22Rv1 (cell line): Measurements from ENCODE around the gene PHF10.

Experiments
- ZFX ChIP-seq: fragments of 450-650 bp; IDR thresholded peaks from 2 replicates; pipeline ENCODE4 v1.6.1; 2017; ENCODE audit warnings: antibody characterized with exemption, borderline replicate concordance
- TF ChIP-seq, protein P1 (sequence below): fragments of 450-650 bp; IDR thresholded peaks from 2 replicates; pipeline ENCODE4 v1.5.1; 2017; ENCODE audit warnings: mild to moderate bottlenecking

DNA sequence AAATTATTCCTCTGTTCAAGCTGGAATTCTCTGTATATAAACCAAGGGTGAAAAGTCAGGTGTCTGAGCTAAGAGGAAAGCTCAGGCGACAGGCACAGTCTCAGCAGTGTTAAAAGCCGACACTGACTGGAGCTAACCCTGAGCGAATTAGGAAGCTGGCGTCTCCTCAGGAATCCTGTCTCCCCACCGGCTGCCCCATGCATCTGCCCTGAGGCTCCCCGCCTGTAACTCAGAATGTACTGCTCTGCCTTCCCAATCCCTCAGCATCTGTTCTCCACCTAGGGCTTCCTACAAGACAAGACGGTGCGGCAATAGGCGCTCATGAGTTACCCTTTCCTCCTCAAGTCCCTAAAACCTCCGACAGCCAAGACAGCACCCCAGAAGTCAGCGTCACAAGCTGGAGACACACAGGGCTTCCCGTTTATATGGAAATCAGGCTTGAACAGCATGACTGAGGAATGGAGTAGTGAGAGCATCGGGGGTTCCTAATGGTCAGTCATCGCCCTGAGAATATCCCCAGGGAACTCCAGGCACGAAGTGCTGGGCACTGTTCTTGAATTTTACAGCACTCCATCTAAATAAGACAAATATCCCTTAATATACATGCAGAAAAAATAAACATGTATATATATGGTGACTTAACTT is 56.0 kb downstream of the PHF10 start:
- TF ChIP-seq, protein P1, sequence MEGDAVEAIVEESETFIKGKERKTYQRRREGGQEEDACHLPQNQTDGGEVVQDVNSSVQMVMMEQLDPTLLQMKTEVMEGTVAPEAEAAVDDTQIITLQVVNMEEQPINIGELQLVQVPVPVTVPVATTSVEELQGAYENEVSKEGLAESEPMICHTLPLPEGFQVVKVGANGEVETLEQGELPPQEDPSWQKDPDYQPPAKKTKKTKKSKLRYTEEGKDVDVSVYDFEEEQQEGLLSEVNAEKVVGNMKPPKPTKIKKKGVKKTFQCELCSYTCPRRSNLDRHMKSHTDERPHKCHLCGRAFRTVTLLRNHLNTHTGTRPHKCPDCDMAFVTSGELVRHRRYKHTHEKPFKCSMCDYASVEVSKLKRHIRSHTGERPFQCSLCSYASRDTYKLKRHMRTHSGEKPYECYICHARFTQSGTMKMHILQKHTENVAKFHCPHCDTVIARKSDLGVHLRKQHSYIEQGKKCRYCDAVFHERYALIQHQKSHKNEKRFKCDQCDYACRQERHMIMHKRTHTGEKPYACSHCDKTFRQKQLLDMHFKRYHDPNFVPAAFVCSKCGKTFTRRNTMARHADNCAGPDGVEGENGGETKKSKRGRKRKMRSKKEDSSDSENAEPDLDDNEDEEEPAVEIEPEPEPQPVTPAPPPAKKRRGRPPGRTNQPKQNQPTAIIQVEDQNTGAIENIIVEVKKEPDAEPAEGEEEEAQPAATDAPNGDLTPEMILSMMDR, result no peak
- no peak for TF ChIP-seq ZFX
